SHP77 treated with DMSO at 0.1 percent for 48 hours (cell line): ENCODE results near the gene TRPM2.
"Not testable (repeated sequence)": the region's sequence is repeated elsewhere in the genome, so short reads cannot be mapped to it uniquely, and the experiment has no call there.

Source experiments
- DNase-seq: peaks from one replicate; lab custom pipeline; 2025; lab: John Stamatoyannopoulos, UW

Gene TRPM2

DNA sequence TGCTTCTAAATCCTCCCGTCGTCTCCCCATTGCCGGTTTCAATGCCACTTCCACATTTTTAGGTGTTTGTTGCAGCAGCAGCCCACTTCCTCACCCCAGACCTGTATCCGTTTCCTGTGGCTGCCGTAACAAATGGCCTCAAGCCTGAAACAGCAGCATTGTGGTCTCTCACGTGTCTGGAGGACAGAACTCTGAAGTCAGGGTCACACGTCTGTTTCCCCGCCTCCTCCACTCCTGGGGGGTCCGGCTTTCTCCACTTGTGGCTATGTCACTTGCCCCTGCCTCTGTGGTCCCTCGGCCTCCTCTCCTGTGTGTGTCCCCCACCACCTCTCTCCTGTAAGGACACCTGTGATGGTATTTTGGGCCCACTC lies 21.8 kb downstream of the TRPM2 start:
- no peak for DNase-seq

DNA sequence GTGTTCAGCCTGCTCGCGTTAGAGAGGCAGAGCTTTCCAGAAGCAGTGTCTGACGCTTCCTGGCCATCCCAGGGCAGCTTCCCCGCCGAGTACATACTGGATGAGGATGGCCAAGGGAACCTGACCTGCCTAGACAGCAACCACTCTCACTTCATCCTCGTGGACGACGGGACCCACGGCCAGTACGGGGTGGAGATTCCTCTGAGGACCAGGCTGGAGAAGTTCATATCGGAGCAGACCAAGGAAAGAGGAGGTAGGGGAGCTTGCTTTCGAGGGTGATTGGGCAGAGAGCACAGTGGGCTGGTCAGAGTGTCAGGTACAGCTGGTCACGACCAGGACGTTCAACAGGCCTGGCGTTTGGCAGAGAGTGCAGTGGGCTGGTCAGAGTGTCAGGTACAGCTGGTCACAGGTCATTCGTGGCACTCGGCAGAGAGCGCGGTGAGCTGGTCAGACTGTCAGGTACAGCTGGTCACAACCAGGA lies 22.4 kb downstream of the TRPM2 start:
- no peak for DNase-seq

DNA sequence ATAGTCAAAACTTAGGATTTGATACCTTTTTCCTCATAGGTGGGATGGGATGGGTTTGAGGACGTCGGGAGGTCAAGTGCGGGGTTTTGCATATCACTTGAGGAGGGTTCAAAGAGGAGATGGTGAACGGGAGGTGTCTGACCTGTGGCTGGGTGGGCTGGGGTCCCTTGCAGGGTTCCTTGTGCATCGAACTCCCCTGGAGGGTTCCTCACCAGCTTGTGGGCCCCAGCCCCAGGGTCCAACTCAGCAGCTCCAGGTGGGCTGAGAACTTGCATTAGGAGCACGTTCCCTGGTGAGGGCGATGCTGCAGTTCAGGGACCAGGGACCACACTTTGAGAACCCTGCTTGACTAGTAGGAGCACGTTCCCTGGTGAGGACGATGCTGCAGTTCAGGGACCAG lies 23.2 kb downstream of the TRPM2 start:
- DNase-seq: no peak

DNA sequence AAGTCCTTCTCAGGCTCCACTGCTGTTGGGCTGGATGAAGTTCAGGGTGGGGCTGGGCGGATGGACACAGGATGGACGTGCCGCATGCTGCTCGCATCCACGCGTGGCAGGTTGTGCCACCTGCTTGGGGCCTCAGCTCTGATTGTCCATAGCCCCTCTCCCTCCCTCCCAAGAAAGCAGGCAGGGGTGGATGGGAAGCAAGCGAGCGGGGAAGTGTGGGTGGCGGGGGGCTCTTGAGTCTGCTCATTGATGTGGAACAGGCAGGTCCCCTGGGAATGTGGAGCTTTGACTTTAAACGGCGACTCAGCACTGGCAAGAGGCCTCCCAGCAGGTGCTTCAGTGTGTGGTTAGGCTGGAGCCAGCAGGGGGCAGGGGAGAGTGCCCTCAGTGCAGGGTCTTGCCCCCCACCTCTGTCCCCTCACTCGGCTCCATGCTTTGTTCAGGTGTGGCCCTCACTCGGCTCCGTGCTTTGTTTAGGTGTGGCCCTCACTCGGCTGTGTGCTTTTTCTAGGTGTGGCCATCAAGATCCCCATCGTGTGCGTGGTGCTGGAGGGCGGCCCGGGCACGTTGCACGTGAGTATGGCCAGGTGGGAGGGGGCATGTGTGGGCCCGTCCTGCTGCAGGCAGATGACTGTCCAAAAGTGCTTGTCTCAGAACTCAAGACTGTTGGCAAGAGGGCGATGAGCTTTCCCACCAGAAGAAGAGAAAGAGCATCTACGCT lies 23.9 kb downstream of the TRPM2 start:
- no peak for DNase-seq

DNA sequence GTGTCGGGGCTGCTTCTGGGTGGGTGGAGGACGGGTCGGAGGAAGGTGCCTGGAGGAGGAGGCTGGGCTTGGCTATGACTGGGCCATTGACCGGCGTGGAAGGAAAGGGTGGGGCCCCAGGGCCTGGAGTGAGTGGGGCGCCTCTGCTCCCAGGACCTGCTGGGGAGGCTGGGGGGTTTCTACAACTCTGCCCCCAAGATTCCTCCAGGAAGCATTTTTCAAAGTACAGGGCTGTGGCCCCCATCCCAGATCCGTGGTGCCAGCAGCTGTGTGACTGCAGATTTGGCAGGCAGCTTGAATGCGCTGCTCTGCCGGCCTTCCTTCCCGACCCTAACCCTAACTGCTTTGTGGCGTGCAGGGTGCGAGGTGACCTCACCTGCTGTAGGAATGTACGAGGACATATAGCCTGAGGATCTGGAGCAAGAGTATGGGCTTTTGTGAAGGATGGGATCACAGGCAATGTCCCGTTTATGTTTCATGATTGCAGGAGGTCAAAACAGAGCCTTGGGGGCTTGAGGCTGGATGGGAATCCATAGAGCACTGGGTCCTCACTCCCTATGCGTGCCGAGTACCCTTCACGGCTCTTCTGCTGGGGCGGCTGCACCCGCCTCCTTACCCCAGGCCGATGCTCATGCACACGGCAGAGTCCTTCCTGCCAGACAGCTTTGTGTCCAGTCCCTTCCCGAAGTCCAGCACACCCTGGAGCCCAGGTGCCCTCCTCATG lies 24.7 kb downstream of the TRPM2 start:
- no peak for DNase-seq

DNA sequence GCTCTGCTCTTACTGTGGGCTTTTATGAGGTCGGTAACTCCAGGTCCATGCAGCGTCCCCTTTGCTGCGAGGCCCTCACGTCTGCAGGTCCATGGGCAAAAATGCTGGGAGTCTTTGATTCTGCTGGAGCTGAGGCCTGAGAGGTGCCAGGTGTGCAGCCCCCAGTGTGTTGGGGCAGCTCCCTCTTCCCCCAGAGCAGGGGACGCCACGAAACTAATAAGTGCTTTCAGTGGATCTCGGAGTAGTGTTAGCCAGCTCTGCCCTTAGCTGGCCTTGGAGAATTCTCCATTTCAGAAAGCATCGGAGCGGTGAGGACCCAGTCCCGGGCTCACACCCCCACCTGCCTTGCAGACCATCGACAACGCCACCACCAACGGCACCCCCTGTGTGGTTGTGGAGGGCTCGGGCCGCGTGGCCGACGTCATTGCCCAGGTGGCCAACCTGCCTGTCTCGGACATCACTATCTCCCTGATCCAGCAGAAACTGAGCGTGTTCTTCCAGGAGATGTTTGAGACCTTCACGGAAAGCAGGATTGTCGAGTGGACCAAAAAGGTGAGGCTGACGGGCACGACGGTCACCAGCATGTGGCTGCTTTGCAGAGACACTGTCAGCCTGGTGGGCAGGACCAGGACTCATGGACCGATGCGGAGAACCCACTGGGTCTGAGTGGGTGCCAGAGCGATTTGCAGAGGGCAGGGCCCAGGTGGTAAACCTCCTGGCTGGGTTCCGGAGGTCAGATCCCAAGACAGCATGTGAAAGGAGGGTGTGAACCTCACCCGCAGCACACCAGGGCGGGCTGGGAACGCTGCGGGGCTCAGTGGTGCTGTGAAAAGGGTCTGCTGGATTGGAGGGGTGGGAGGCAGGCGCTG lies 25.5 kb downstream of the TRPM2 start:
- no peak for DNase-seq

DNA sequence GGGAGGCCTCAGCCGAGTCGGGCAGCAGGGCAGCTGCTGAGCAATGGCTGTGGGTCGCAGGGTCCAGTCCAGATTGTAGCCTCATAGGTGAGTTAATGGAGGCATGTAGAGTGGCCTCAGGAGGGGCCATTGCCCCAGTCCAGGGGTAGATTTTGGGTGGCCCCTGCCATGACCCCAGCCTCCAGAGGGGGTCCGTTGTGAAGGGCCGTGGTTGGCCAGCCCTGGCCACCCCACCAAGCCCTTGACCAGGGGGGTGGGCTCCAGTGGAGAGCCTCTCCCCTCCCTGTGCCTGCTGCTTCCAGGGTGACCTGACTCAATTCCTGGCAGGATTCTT lies 26.1 kb downstream of the TRPM2 start:
- no peak for DNase-seq

DNA sequence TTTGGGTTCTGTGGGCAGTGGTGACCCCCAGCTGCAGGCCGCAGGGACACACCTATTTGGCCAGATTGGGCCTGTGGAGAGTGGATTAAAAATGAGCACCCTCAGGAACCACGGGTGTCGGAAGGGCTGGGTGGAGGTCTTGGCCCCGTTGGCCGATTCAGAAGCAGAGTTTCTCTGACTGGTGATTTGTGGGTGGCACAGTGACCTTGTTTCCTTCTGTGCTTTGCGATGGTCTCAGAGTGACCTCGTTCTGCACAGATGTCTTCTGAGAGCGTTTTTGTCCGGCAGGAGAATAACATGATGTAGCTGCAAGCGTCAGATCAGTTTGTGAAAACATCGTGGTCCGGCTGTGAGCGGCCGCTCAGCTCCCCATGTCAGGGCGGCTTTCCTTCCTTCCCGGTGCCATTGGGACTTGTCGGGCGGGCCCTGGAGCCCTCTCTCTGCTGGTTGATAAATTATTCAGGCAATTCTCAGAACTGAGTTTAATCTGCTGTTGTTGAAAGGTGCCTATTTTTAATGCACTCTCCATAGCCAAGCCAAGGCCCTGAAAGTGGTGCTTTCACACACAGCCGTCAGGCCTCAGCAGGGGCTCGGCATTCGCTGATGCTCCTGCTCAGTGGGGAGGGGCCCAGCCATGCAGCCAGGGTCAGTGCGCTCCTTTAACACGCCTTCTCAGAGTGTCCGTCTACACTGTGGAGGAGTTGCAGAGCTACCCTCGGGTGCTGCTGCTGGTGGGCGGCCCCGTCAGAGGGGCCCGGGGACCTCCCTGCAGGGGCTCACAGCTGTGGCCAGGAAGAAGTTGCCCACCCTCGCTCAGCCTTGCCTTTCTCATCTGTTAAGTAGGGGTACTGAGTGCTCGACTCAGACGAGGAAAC lies 26.8 kb downstream of the TRPM2 start:
- no peak for DNase-seq

DNA sequence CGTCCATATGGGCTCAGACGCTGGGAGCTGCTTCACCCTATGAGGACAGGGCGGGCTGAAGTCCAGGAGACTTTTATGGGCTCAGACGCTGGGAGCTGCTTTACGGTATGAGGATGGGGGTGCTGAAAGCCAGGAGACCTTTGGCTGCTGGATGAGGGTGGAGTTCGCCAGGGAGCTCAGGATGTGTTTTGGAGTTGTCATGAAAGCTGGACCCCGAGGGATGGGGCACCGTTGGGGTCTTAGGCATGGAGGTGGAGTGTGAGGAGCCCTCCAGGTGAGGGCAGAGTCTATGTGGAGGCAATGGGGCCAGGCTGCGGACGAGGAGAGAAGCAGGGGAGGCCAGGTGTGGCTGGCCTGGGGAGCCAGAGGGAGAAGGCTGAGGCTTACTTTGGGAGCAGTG lies 27.5 kb downstream of the TRPM2 start:
- no peak for DNase-seq

DNA sequence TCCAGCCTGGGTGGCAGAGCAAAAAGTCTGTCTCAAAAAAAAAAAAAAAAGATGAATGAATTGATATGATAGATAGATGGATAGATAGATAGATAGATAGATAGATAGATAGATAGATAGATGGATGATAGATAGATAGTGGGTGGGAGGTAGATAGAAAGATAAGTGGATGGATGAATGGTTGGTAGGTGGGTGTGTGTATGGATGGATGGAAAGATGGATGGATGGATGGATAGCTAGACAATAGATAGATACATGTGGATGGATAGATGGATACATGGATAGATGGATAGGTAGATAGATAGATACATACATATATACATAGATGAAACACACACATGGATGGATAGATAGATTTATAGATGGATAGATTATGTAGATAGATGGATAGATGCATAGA lies 28.5 kb downstream of the TRPM2 start:
- DNase-seq: no peak

DNA sequence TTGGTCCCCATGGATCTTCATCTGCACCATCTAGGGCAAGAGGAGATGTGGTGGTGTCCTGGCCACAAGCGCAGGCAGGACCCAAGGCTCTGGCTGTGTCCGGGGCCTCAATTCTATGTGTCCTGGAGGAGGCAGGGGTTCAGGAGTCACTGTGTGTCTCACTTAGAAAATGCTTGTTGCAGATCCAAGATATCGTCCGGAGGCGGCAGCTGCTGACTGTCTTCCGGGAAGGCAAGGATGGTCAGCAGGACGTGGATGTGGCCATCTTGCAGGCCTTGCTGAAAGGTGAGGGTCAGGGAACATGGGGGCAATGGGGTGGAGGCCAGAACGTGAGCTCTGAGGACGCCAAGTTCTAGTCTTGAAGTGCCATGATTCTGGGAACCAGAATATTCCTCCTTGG lies 29.1 kb downstream of the TRPM2 start:
- no peak for DNase-seq

DNA sequence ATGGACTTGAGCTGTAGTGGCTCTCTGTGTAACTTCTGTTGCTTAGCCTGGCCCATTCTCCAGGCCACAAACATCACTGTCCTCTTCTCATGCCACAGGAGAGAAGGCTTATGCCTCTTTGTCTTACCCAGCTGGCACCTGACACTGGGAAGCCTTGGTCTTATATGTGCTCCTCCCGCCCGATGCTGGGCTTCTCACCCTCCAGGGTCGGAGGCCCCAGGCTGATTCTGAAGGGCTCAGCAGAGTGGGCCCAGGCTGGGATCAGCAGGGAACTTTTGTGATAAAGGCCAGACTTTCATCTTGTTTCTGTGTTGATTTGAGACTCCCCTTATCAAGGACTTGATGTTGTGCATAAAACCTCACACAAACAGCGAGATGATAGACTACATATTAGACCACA lies 29.8 kb downstream of the TRPM2 start:
- DNase-seq: no peak

DNA sequence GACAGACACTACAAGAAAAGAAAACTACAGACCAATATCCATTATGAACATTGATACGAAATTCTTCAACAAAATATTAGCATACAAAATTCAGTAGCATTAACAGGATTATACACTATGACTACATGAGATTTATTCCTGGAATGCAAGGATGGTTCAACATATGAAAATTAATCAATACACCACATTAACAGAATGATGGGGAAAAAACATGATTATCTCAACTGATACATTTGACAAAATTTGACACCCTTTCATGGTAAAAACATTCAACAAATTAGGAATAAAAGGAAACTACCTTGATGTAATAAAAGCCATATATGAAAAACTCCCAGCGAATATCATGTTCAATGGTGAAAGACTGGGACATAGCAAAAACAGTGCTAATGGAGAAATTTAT lies 31.5 kb downstream of the TRPM2 start:
- DNase-seq: no peak

DNA sequence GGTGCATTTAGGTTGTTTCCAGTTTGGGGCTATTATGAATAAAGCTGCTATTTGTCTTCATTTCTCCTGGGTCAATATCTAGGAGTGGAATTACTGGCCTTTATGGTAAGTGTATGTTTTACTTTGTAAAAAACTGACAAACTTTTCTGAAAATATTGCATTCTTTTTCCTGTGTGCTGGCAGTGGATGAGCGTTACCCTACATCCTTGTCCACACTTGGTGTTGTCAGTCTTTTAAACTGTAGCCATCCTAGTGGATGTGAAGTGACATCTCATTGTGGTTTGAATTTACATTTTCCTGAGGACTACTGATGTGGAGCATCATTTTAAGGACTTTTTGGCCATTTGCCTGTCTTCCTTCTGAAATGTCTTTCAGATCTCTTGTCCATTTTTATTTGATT lies 35.9 kb downstream of the TRPM2 start:
- no peak for DNase-seq

DNA sequence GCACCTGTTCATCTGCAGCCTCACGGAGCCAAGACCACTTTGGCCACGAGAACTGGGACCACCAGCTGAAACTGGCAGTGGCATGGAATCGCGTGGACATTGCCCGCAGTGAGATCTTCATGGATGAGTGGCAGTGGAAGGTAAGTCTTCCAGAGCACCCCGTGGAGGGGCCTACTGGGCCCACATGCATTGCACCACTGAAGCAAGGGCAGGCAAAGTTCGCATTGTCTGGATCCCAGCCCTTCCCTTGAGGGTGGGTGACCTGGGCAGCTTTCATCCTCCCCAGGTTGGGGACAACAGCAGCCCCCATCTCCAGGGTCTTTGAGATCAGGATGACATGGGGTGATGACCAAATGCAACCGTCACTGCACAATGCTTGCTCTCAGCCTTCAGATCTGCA lies 37.5 kb downstream of the TRPM2 start:
- DNase-seq: no peak

DNA sequence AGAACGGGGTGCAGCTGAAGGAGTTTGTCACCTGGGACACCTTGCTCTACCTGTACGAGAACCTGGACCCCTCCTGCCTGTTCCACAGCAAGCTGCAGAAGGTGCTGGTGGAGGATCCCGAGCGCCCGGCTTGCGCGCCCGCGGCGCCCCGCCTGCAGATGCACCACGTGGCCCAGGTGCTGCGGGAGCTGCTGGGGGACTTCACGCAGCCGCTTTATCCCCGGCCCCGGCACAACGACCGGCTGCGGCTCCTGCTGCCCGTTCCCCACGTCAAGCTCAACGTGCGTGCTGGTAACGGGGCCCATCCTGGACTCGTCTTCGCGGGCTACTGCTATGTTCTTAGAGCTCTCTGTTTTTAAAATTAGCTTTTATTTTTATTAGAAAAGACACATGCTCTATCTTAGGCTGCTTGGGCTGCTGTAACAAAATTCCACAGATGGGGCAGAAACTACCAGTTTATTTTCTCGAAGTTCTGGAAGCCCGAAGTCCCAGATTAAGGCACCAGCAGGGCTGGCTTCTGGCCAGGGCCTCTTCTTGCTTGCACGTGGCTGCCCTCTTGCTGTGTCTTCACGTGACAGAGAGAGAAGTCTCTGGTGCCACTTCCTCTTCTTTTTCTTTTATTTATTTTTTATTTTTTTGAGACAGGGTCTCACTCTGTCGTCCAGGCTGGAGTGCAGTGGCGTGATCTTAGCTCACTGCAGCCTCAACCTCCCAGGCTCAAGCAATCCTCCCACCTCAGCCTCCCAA lies 38.1 kb downstream of the TRPM2 start:
- DNase-seq: no peak

DNA sequence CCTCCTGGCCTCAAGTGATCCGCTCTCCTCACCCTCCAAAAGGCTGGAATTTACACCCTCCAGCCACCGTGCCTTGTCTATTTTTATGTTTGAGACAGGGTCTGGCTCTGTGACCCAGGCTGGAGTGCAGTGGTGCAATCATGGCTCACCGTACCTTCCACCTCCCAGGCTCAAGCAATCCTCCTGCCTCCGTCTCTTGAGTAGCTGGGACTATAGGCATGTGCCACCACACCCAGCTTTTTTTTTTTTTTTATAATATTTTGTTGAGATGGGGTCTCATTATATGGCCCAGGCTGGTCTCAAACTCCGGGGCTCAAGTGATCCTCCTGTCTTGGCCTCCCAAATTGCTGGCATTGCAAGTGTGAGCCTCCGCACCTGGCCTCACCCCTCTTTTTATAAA lies 38.8 kb downstream of the TRPM2 start:
- no peak for DNase-seq

DNA sequence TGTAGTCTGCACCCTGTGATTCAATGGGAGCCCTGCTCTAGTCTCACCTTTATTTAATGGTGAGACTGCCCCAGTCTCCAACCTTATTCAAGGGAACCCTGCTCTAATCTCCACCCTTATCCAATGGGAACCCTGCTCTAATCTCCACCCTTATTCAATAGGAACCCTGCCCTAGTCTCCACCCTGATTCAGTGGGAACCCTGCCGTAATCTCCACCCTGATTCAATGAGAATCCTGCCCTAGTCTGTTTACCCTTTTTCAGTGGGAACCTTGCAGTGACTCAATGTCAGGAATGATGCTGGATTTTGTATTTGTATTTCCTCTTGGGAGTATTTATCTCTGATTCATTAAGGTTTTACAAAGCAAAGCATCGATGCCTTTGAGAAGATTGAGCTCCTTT lies 39.5 kb downstream of the TRPM2 start:
- DNase-seq: no peak

DNA sequence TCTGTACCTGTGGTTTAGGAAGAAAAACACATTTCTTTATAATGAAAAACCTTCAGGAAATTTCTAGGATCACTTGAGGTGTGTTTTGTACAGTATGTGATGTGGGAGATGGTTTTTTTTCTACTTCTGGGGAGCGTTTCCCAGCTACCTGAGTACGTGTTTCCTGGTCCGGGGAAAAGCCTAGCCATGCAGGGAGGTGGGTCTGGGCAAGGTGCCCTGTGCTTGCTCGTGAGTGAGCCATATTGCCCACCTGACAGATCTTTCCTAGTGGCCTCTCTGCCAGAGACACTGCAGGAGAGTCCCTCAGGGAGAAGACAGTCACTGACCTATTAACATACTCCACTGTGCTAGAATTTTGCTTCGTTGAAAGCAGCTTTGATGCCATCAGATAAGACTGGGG lies 41.3 kb downstream of the TRPM2 start:
- no peak for DNase-seq

DNA sequence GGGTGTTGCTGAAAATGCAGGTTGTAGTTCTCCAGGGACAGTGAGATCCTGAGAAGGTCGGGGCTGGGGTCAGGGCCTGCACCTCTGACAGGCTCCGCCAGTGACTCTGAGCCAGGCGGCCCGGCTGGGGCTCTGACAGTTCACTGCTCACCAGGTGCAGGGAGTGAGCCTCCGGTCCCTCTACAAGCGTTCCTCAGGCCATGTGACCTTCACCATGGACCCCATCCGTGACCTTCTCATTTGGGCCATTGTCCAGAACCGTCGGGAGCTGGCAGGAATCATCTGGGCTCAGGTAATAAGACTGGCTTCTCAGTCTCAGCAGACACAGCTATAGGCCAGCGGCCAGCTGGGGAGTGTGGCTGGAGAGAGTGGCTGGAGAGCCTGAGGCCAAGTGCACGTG lies 41.8 kb downstream of the TRPM2 start:
- DNase-seq: no peak

DNA sequence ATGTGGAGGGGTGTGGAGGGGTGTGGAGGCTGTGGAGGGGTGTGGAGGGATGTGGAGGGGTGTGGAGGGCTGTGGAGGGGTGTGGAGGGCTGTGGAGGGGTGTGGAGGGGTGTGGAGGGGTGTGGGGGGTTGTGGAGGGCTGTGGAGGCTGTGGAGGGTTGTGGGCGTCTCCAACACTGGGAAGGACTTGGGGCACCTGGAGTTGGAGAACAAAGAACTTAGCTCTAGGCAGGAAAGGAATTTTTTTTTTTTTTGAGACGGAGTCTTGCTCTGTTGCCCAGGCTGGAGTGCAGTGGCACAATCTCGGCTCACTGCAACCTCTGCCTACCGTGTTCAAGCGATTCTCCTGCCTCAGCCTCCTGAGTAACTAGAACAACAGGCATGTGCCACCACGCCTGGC lies 43.4 kb downstream of the TRPM2 start:
- not testable (repeated sequence) for DNase-seq
